ENCODE results near the gene CFAP299.

Gene CFAP299

DNA sequence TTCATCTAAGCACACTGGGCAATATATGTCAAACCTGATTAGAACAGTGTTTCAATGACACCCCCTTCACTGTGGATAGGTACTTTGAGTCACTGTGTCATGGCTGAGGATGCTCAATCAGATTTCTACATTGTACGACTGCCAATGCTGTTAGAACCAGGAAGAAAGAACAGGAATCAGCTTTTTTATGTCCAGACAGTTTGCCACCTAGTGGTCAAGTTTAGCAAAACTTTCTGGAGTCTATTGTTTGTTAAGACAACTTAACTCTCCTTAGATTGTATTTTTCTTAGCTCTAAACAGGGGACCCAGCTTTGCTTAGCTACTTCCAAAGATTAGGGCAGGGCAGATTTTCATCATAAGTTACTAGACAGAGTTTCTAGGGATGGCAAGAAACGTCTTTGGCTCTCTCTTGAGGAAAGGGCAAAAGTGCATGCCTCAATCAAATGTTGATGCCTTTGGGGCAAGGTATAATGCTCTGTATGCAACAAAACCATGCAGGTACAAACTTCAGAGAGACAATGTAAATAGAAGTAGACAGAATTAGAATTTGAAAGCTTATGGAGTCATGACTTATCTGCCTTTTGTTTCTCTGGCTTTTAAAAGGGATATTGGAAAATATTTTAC, 654.5 kb downstream of the CFAP299 start:
- peak overlapping the region; percentile 92 for H2AFZ ChIP-seq (ENCODE audit: low read length)
- H3K4me1 ChIP-seq (ENCODE audit: insufficient read depth, low read length, poor library complexity, severe bottlenecking), result no peaks in the 10 kb centered on the region
- H3K4me2 ChIP-seq (ENCODE audit: low read depth, low read length, poor library complexity, severe bottlenecking), result no peak overlapping the region
- no peaks in the 10 kb centered on the region for H3K9me2 ChIP-seq (replicated peaks; ENCODE audit: low read depth, low read length)
- no peaks in the 10 kb centered on the region for H3K9me3 ChIP-seq (ENCODE audit: insufficient read depth, low read depth, low read length)
- H3K36me3 ChIP-seq (ENCODE audit: insufficient read depth, low read length), result no peaks in the 10 kb centered on the region
- no peaks in the 10 kb centered on the region for H3K27me3 ChIP-seq (ENCODE audit: insufficient read depth, low read length, poor library complexity, severe bottlenecking)
- no peak overlapping the region for H3K4me3 ChIP-seq (ENCODE audit: low read length, poor library complexity, severe bottlenecking)
- no peak overlapping the region for H3K9ac ChIP-seq (ENCODE audit: low read depth, low read length, poor library complexity, severe bottlenecking)
- no peaks in the 10 kb centered on the region for H4K20me1 ChIP-seq (ENCODE audit: insufficient read depth, low read length, poor library complexity, severe bottlenecking)
- no peaks in the 10 kb centered on the region for H3F3A ChIP-seq (ENCODE audit: low read depth)
- no peak for TF ChIP-seq EZH2phosphoT487 (IDR thresholded peaks at IDR 0.05; ENCODE audit: borderline replicate concordance)
- TF ChIP-seq, protein P1, sequence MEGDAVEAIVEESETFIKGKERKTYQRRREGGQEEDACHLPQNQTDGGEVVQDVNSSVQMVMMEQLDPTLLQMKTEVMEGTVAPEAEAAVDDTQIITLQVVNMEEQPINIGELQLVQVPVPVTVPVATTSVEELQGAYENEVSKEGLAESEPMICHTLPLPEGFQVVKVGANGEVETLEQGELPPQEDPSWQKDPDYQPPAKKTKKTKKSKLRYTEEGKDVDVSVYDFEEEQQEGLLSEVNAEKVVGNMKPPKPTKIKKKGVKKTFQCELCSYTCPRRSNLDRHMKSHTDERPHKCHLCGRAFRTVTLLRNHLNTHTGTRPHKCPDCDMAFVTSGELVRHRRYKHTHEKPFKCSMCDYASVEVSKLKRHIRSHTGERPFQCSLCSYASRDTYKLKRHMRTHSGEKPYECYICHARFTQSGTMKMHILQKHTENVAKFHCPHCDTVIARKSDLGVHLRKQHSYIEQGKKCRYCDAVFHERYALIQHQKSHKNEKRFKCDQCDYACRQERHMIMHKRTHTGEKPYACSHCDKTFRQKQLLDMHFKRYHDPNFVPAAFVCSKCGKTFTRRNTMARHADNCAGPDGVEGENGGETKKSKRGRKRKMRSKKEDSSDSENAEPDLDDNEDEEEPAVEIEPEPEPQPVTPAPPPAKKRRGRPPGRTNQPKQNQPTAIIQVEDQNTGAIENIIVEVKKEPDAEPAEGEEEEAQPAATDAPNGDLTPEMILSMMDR (conservative IDR thresholded peaks at IDR 0.05; ENCODE audit: low read length), result peak; percentile 83
- no peaks in the 10 kb centered on the region for H3K79me2 ChIP-seq (ENCODE audit: insufficient read depth, low read length)

DNA sequence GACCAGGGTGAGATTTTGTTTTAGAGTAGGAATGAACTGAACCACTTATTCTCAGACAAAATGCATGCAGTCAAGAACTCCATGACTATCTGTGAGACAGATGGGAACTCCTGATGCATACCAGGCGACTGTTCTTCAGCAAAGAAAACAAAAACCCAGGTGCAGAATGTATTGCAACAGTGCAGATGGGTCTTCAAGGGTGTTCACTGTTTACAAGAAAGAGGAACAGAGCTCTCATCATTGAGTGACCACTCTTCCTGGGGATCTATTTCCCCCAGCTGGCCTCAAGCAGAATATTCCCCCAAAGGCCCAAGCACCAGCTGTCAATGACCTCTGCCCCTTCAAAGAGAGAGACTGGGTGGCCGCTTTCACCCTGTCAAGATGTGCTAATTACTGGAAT, 655.3 kb downstream of the CFAP299 start:
- H2AFZ ChIP-seq (ENCODE audit: low read length), result no peak overlapping the region
- no peaks in the 10 kb centered on the region for H4K20me1 ChIP-seq (ENCODE audit: insufficient read depth, low read length, poor library complexity, severe bottlenecking)
- H3K4me1 ChIP-seq (ENCODE audit: insufficient read depth, low read length, poor library complexity, severe bottlenecking), result no peaks in the 10 kb centered on the region
- no peaks in the 10 kb centered on the region for H3F3A ChIP-seq (ENCODE audit: low read depth)
- H3K4me2 ChIP-seq (ENCODE audit: low read depth, low read length, poor library complexity, severe bottlenecking), result no peak overlapping the region
- H3K9me2 ChIP-seq (replicated peaks; ENCODE audit: low read depth, low read length), result no peaks in the 10 kb centered on the region
- TF ChIP-seq, protein P1 (conservative IDR thresholded peaks at IDR 0.05; ENCODE audit: low read length), result no peak
- no peak for TF ChIP-seq EZH2phosphoT487 (IDR thresholded peaks at IDR 0.05; ENCODE audit: borderline replicate concordance)
- no peak overlapping the region for H3K9ac ChIP-seq (ENCODE audit: low read depth, low read length, poor library complexity, severe bottlenecking)
- H3K9me3 ChIP-seq (ENCODE audit: insufficient read depth, low read depth, low read length), result no peaks in the 10 kb centered on the region
- H3K79me2 ChIP-seq (ENCODE audit: insufficient read depth, low read length), result no peaks in the 10 kb centered on the region
- H3K4me3 ChIP-seq (ENCODE audit: low read length, poor library complexity, severe bottlenecking), result no peak overlapping the region
- H3K27me3 ChIP-seq (ENCODE audit: insufficient read depth, low read length, poor library complexity, severe bottlenecking), result no peaks in the 10 kb centered on the region
- H3K36me3 ChIP-seq (ENCODE audit: insufficient read depth, low read length), result no peaks in the 10 kb centered on the region

DNA sequence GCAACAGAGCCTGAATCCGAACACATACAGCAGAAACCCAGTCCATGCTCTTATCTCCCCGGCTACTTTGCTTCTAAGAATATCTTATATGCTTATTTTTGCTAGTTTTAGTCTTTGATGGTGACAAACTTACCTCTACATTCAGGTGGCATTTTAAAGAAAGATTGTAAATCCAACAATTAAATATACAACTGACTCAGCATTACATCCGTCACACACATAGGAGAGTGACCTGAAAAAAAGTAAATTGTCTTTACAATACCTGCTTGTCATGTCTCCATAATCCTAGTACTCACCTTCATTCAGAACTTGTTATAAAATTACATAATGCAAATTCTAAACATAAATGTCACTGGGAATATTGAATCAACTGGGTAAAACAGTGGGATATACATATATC, 664.4 kb downstream of the CFAP299 start:
- TF ChIP-seq, protein P1 (conservative IDR thresholded peaks at IDR 0.05; ENCODE audit: low read length), result no peak
- TF ChIP-seq EZH2phosphoT487 (IDR thresholded peaks at IDR 0.05; ENCODE audit: borderline replicate concordance), result no peak
- Histone ChIP-seq H3K36me3 (ENCODE audit: insufficient read depth, low read length) (no peaks in the 10 kb centered on the region), H3K4me2 (ENCODE audit: low read depth, low read length, poor library complexity, severe bottlenecking) (no peak overlapping the region), H3K9me3 (ENCODE audit: insufficient read depth, low read depth, low read length) (peaks cover 4% of the 10 kb centered on the region; the same call in 1 of the 2 replicates), H3K4me1 (ENCODE audit: insufficient read depth, low read length, poor library complexity, severe bottlenecking) (peaks cover 4% of the 10 kb centered on the region), H2AFZ (ENCODE audit: low read length) (no peak overlapping the region), H3K4me3 (ENCODE audit: low read length, poor library complexity, severe bottlenecking) (no peak overlapping the region), H3K9ac (ENCODE audit: low read depth, low read length, poor library complexity, severe bottlenecking) (no peak overlapping the region), H3F3A (ENCODE audit: low read depth) (no peaks in the 10 kb centered on the region), H3K9me2 (replicated peaks; ENCODE audit: low read depth, low read length) (no peaks in the 10 kb centered on the region), H4K20me1 (ENCODE audit: insufficient read depth, low read length, poor library complexity, severe bottlenecking) (no peaks in the 10 kb centered on the region), H3K27me3 (ENCODE audit: insufficient read depth, low read length, poor library complexity, severe bottlenecking) (no peaks in the 10 kb centered on the region), H3K79me2 (ENCODE audit: insufficient read depth, low read length) (no peaks in the 10 kb centered on the region)

Data from Loucy (cell line).